Keratinocyte (primary cell): ENCODE results near the gene C18orf54. TPM values are rescaled to one million over a fixed set of nuclear protein-coding genes. Genes with fewer than 3 reads are reported as not detected.

ENCODE experiments used
- DNase-seq: peaks from one replicate; pipeline ENCODE4 v3.0.0-alpha.2; 2011; ENCODE audit warnings: low read depth, missing footprints, low spot score
- FAIRE-seq: peaks from 2 replicates; lab custom pipeline; 2011; peaks lifted over from hg19 to GRCh38; lab: Jason Lieb, UNC
- H2AFZ ChIP-seq: 2 replicates; pipeline ENCODE4 v1.6.0; 2012; ENCODE audit warnings: low read length, control low read depth, inconsistent platforms; ENCODE audit not compliant: control insufficient read depth
- H3K27ac ChIP-seq: 2 replicates; pipeline ENCODE4 v1.5.1; 2011; ENCODE audit warnings: low read length; ENCODE audit not compliant: control insufficient read depth, insufficient read depth
- H3K27me3 ChIP-seq: 3 replicates; pipeline ENCODE4 v1.6.0; 2011; ENCODE audit warnings: low read length; ENCODE audit not compliant: control insufficient read depth, insufficient read depth; ENCODE audit errors: extremely low read depth
- H3K36me3 ChIP-seq, 2 experiments: 2 replicates in 1 of 2; 3 replicates in 1 of 2; pipeline ENCODE4 v1.5.1; 2011; ENCODE audit warnings: low read length in 2 of 2, mild to moderate bottlenecking in 1 of 2; ENCODE audit not compliant: control insufficient read depth in 2 of 2, insufficient read depth in 2 of 2; ENCODE audit errors: extremely low read depth in 1 of 2
- H3K4me1 ChIP-seq: 3 replicates; pipeline ENCODE4 v1.5.1; 2011; ENCODE audit warnings: low read length; ENCODE audit not compliant: control insufficient read depth, insufficient read depth; ENCODE audit errors: extremely low read depth
- H3K4me2 ChIP-seq: 3 replicates; pipeline ENCODE4 v1.6.0; 2011; ENCODE audit warnings: low read depth, low read length; ENCODE audit not compliant: control insufficient read depth, insufficient read depth; ENCODE audit errors: extremely low read depth
- H3K4me3 ChIP-seq, 3 experiments: fragments of 200-600 bp in 1 of 3; sonication (generic) in 1 of 3; 2 replicates in 2 of 3; 3 replicates in 1 of 3; pipeline ENCODE4 v1.5.1; 2011 to 2016; ENCODE audit warnings: low read length in 3 of 3, mild to moderate bottlenecking in 3 of 3, control low read depth in 2 of 3, inconsistent platforms in 1 of 3, low read depth in 1 of 3, mixed read lengths in 1 of 3, mixed run types in 1 of 3, moderate library complexity in 1 of 3; ENCODE audit not compliant: control insufficient read depth in 2 of 3, insufficient read depth in 2 of 3; ENCODE audit errors: extremely low read depth in 1 of 3
- H3K79me2 ChIP-seq: 2 replicates; pipeline ENCODE4 v1.6.0; 2012; ENCODE audit warnings: low read length; ENCODE audit not compliant: control insufficient read depth, insufficient read depth
- H3K9ac ChIP-seq: 3 replicates; pipeline ENCODE4 v1.6.0; 2011; ENCODE audit warnings: low read length; ENCODE audit not compliant: control insufficient read depth, insufficient read depth; ENCODE audit errors: extremely low read depth
- H3K9me1 ChIP-seq: 3 replicates; pipeline ENCODE4 v1.6.0; 2011; ENCODE audit warnings: low read length; ENCODE audit not compliant: control insufficient read depth, insufficient read depth; ENCODE audit errors: extremely low read depth
- H3K9me3 ChIP-seq: 2 replicates; pipeline ENCODE4 v1.5.1; 2012; ENCODE audit warnings: low read depth, low read length; ENCODE audit not compliant: control insufficient read depth
- H4K20me1 ChIP-seq: 3 replicates; pipeline ENCODE4 v1.6.0; 2011; ENCODE audit warnings: low read length; ENCODE audit not compliant: control insufficient read depth, insufficient read depth; ENCODE audit errors: extremely low read depth
- EZH2 ChIP-seq: IDR thresholded peaks from one replicate; pipeline ENCODE4 v1.6.1; 2012; ENCODE audit warnings: inconsistent platforms, mild to moderate bottlenecking, low read length, moderate library complexity
- dilution Hi-C: fragments of 300-500 bp; cut with MboI; formaldehyde crosslinking; loops from one replicate; pipeline ENCODE4 v1.7.0; 2020; ENCODE audit warnings: low sequenced_read_pairs; ENCODE audit not compliant: extremely low pct_ligation_motif_present
- polyA plus RNA-seq, 5 experiments: library from polyadenylated mRNA; depleted of rRNA in 3 of 5; stranded (reverse) in 3 of 5; stranded (forward) in 1 of 5; unstranded in 1 of 5; fragments of >200 nt; gene quantifications; 1 replicate in 1 of 5; 2 replicates in 3 of 5; 3 replicates in 1 of 5; pipeline versions ENCODE4 v1.2.1 to v1.2.3, GENCODE V29; 2011 to 2012; ENCODE audit warnings: missing spikeins in 2 of 5, low read depth in 1 of 5, low replicate concordance in 1 of 5
- TF ChIP-seq, protein P1 (sequence below), 3 experiments: IDR thresholded peaks in 1 of 3; conservative IDR thresholded peaks in 1 of 3; optimal IDR thresholded peaks in 1 of 3; 2 replicates in 2 of 3; 3 replicates in 1 of 3; pipeline versions ENCODE3 to v1.5.1; 2011; ENCODE audit warnings: low read length in 3 of 3, mild to moderate bottlenecking in 3 of 3, moderate library complexity in 2 of 3, control low read depth in 1 of 3, inconsistent platforms in 1 of 3; ENCODE audit not compliant: insufficient read depth in 2 of 3; ENCODE audit errors: extremely low read depth in 1 of 3

Gene C18orf54
- polyA plus RNA-seq, 1 donor (not counting 4 experiments of a cell fraction or from before 2014, with no cell fraction given): 5.1 TPM

DNA sequence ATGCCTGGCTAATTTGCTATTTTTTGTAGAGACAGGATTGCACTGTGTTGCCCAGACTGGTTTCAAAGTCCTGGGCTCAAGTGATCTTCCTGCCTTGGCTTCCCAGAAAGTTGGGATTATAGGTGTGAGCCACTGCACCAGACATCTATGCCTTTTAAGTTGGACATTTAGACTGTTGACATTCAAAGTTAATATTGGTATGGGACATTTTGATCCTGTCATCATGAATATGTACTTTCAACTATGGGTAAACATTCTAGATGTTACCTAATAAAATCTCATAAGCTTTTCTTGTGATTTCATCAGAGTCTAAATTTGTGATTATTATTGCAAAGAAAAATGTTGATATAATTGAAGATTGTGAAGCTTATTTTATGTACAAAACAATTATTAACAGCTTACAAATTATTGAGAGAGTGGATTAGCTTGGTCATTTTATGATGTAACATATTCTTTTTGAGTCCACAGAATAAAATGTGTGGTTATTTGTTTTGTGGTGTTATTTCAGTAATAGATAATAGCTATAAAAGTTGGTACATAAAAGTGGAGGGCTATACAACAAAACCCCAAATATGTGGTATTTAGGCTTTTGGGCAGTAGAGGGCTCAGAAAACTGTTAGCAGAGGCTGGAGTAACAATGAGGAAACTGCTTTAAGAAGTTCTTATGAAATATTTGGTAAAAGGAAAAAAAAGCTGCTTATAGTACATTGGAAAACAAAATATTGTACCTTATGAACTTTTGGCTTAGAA lies 41.5 kb upstream of the C18orf54 start:
- Histone ChIP-seq H3K4me1 (no peaks in the 10 kb centered on the region), H4K20me1 (no peaks in the 10 kb centered on the region), H3K9ac (no peak overlapping the region), H3K79me2 (no peaks in the 10 kb centered on the region), H3K36me3 (no peaks in the 10 kb centered on the region), H3K9me3 (no peaks in the 10 kb centered on the region), H3K4me3 (no peak overlapping the region), H3K27ac (no peak overlapping the region), H3K9me1 (no peaks in the 10 kb centered on the region), H2AFZ (no peak overlapping the region), H3K4me2 (no peak overlapping the region), H3K27me3 (no peaks in the 10 kb centered on the region)
- dilution Hi-C loops: no loop called here
- no peak for FAIRE-seq
- TF ChIP-seq, protein P1, sequence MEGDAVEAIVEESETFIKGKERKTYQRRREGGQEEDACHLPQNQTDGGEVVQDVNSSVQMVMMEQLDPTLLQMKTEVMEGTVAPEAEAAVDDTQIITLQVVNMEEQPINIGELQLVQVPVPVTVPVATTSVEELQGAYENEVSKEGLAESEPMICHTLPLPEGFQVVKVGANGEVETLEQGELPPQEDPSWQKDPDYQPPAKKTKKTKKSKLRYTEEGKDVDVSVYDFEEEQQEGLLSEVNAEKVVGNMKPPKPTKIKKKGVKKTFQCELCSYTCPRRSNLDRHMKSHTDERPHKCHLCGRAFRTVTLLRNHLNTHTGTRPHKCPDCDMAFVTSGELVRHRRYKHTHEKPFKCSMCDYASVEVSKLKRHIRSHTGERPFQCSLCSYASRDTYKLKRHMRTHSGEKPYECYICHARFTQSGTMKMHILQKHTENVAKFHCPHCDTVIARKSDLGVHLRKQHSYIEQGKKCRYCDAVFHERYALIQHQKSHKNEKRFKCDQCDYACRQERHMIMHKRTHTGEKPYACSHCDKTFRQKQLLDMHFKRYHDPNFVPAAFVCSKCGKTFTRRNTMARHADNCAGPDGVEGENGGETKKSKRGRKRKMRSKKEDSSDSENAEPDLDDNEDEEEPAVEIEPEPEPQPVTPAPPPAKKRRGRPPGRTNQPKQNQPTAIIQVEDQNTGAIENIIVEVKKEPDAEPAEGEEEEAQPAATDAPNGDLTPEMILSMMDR (optimal IDR thresholded peaks at IDR 0.05 in 1 of 3, IDR thresholded peaks at IDR 0.05 in 1 of 3, conservative IDR thresholded peaks at IDR 0.05 in 1 of 3; ENCODE audit: extremely low read depth in 1 of 3, insufficient read depth in 2 of 3, low read length in 3 of 3): no peak
- no peak for TF ChIP-seq EZH2
- DNase-seq: no peak

DNA sequence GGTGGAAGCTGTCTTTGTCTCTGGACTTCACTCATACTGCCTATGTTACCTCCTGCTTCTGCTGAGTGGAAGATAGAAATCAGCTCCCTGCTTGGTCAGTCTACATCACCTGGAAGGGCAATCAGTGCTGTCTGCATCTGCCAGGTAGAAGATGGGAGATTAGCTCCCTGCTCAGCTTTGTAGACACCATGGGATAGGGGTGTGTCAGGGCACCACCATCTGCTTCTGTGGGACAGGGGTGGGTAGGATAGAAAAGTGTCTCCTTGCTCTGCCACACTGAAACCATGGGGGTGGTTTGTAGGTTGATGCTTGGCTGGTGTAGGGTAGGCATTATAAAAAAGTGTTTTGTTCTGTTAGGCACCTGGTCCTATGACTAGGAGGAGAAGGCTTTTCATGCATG lies 34.1 kb upstream of the C18orf54 start:
- DNase-seq (no peak), FAIRE-seq (no peak)
- no peak overlapping the region for H3K4me3 ChIP-seq
- H3K9ac ChIP-seq: no peak overlapping the region
- no peaks in the 10 kb centered on the region for H3K27me3 ChIP-seq
- H3K9me3 ChIP-seq: no peaks in the 10 kb centered on the region
- H3K27ac ChIP-seq: no peak overlapping the region
- peaks cover 4% of the 10 kb centered on the region for H3K4me1 ChIP-seq
- dilution Hi-C loops: no loop called here
- H3K79me2 ChIP-seq: no peaks in the 10 kb centered on the region
- TF ChIP-seq, protein P1 (optimal IDR thresholded peaks at IDR 0.05 in 1 of 3, IDR thresholded peaks at IDR 0.05 in 1 of 3, conservative IDR thresholded peaks at IDR 0.05 in 1 of 3; ENCODE audit: extremely low read depth in 1 of 3, insufficient read depth in 2 of 3, low read length in 3 of 3): no peak
- no peak for TF ChIP-seq EZH2
- no peak overlapping the region for H2AFZ ChIP-seq
- H3K36me3 ChIP-seq: no peaks in the 10 kb centered on the region
- H3K4me2 ChIP-seq: no peak overlapping the region
- no peaks in the 10 kb centered on the region for H3K9me1 ChIP-seq
- no peaks in the 10 kb centered on the region for H4K20me1 ChIP-seq
